Adrenal gland (tissue), 12 donors: ENCODE measurements around the gene ZNF550. TPM values are rescaled to one million over a fixed set of nuclear protein-coding genes. Genes with fewer than 3 reads are reported as not detected.
"Not testable (repeated sequence)": the region's sequence is repeated elsewhere in the genome, so short reads cannot be mapped to it uniquely, and the experiment has no call there.

ENCODE experiments used
- DNase-seq, 7 donors: peaks; one replicate each; pipeline ENCODE4 v3.0.0-alpha.2; 2019 to 2020
- H3K27ac ChIP-seq, 5 donors: fragments of 200-600 bp; sonication (generic) in 4 of 5; 1 replicate in 3 of 5; 2 replicates in 2 of 5; pipeline versions ENCODE4 v1.5.1 to v1.8.0; 2016 to 2020; ENCODE audit warnings: mild to moderate bottlenecking in 1 of 5
- H3K27me3 ChIP-seq: fragments of 200-600 bp; 2 replicates; pipeline ENCODE4 v1.8.0; 2021
- H3K36me3 ChIP-seq, 2 donors: fragments of 200-600 bp; replicated peaks in 1 of 2; 1 replicate in 1 of 2; 2 replicates in 1 of 2; pipeline versions ENCODE4 v1.5.1 to v1.8.0; 2018 to 2022
- H3K4me1 ChIP-seq, 2 donors: fragments of 200-600 bp; replicated peaks in 1 of 2; 1 replicate in 1 of 2; 2 replicates in 1 of 2; pipeline versions ENCODE4 v1.5.1 to v1.8.0; 2018 to 2021
- H3K4me3 ChIP-seq, 4 donors: fragments of 200-600 bp; sonication (generic) in 3 of 4; one replicate each; pipeline ENCODE4 v1.5.1; 2016 to 2018
- H3K9me3 ChIP-seq, 3 donors: fragments of 200-600 bp; sonication (generic) in 1 of 3; replicated peaks in 1 of 3; 1 replicate in 2 of 3; 2 replicates in 1 of 3; pipeline versions ENCODE4 v1.5.1 to v1.8.0; 2016 to 2021
- CTCF ChIP-seq, 6 experiments: fragments of 450-650 bp in 4 of 6; fragments of 200-600 bp in 2 of 6; sonication (generic) in 1 of 6; IDR thresholded peaks; 1 replicate in 5 of 6; 2 replicates in 1 of 6; pipeline versions ENCODE4 v1.5.1 to v1.8.0; 2016 to 2021; ENCODE audit warnings: antibody characterized with exemption in 6 of 6, mild to moderate bottlenecking in 2 of 6, moderate library complexity in 1 of 6
- POLR2A ChIP-seq, 2 donors: fragments of 450-650 bp; IDR thresholded peaks; one replicate each; pipeline ENCODE4 v1.6.1; 2017; ENCODE audit warnings: antibody characterized with exemption in 2 of 2, mild to moderate bottlenecking in 2 of 2, moderate library complexity in 1 of 2
- WGBS, 4 donors: extraction: QIAGEN DNeasy Blood & Tissue Kit in 2 of 4; methylation state at CpG; one replicate each; pipeline versions ENCODE4 v1.1.5 to v1.1.7; 2013 to 2017; 5-methylcytosine and 5-hydroxymethylcytosine counted together
- intact Hi-C, 2 donors: fragments of 100-400 bp; cut with DNase I; formaldehyde crosslinking; loops; one replicate each; pipeline versions ENCODE4 v1.14.1 to v1.15.0; 2022 to 2023
- polyA plus RNA-seq, 3 donors: library from polyadenylated mRNA; stranded (reverse); fragments of 200-250 nt in 2 of 3; fragments of 350-450 nt in 1 of 3; fragmentation: Illumina TruSeq in 1 of 3; extraction: RNeasy Lipid Tissue Mini Kit (QIAGEN cat#74804) in 1 of 3; gene quantifications; one replicate each; pipeline ENCODE4 v1.2.3, GENCODE V29; 2013 to 2014
- total RNA-seq, 9 donors: library from RNA; depleted of rRNA in 4 of 9; stranded (reverse); fragments of >200 nt in 4 of 9; fragments of 120-200 nt in 1 of 9; fragmentation: NEBNext Ultra II Directional in 1 of 9; extraction: Animal tissue kit (Norgen Biotek cat#: 25700) in 1 of 9; gene quantifications; one replicate each; pipeline versions ENCODE4 v1.1.0 to v1.2.4, GENCODE V29; 2013 to 2023
- donor health status: healthy with polysubstance abuse.
- donor health status: Bipolar disorder and iron deficiency.
- donor health status: DM: yes; HTN: yes; CAD: no.
- donor health status: DM: no; HTN: no; CAD: no.
- donor health status: DM: no; HTN: no; CAD: no.
- donor health status: DM: yes; HTN: yes; CAD: no.

Gene ZNF550
- total and polyA plus RNA-seq, 12 donors, result 2.7 to 13.3 (median 6.9) TPM

DNA sequence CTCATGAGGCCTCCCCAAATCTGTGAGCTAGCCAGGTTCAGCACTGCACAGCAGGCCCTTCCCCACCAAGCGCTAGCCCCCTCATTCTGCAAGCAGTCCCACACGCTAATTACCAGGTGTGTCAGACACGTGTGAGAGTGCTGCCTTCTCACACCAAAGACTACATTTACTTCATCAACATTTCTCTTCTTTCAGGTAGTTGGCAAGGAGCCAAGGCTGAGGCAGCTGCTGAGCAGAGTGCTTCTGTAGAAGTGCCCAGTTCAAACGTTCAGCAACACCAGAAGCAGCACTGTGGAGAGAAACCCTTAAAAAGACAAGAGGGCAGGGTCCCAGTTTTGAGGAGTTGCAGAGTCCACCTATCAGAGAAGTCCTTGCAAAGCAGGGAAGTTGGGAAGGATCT is 53.5 kb downstream of the ZNF550 start:
- no peak for DNase-seq
- peaks cover 0 to 26% of the 10 kb centered on the region in 2 donors for H3K36me3 ChIP-seq
- no peaks in the 10 kb centered on the region for H3K27me3 ChIP-seq
- H3K27ac ChIP-seq, result no peak overlapping the region
- no peaks in the 10 kb centered on the region for H3K4me1 ChIP-seq
- WGBS, 4 donors, result 67 to 93% (median 70%) methylated on average over 4 of the region's 4 CpGs
- H3K9me3 ChIP-seq, result peaks cover 0 to 11% (median 4%) of the 10 kb centered on the region in 3 donors
- no peak for TF ChIP-seq CTCF (IDR thresholded peaks at IDR 0.05)
- no peak for TF ChIP-seq POLR2A (IDR thresholded peaks at IDR 0.05)
- no peak overlapping the region for H3K4me3 ChIP-seq
- intact Hi-C loops, result no loop called here

GRCh38 chr19:57500400-57500799 is 59.3 kb downstream of the ZNF550 start:
- H3K36me3 ChIP-seq, H3K27ac ChIP-seq, intact Hi-C loops, H3K27me3 ChIP-seq, H3K9me3 ChIP-seq, H3K4me1 ChIP-seq: not testable (repeated sequence)
- WGBS, 4 donors, result 0% methylated on average over 1 to 2 of the region's 4 CpGs
- DNase-seq, result peak in 1 of 7 donors; percentile 15
- H3K4me3 ChIP-seq, result peak overlapping the region in 1 of 4 donors; percentile 95

GRCh38 chr19:57499680-57500395 is 59.8 kb downstream of the ZNF550 start, which contains the start of gene ZNF773:
TSS of gene ZNF773 (plus strand) at chr19:57499938. CDS start at chr19:57500081, 143 bp downstream.
- H3K36me3 ChIP-seq, H3K9me3 ChIP-seq, H3K27me3 ChIP-seq, intact Hi-C loops, H3K4me1 ChIP-seq: not testable (repeated sequence)
- peak; percentile 94 to 98 (median 96) for DNase-seq
- peak within 1 kb of the TSS; percentile 75 to 95 (median 82) for H3K27ac ChIP-seq
- H3K4me3 ChIP-seq, result peak within 1 kb of the TSS in 3 of 4 donors; percentile 60 to 95 (median 95)
- TF ChIP-seq POLR2A (IDR thresholded peaks at IDR 0.05), result peak; percentile 83 to 90
- WGBS, 4 donors, result 0 to 2% (median 1%) methylated on average over 16 to 60 of the region's 69 CpGs

DNA sequence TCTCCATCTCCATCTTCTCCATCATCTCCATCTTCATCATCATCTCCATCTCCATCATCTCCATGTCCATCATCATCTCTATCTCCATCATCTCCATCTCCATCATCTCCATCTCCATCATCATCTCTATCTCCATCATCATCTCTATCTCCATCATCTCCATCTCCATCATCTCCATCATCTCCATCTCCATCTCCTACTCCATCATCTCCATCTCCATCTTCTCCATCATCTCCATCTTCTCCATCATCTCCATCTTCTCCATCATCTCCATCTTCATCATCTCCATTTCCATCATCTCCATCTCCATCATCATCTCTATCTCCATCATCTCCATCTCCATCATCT is 60.4 kb downstream of the ZNF550 start:
- H3K9me3 ChIP-seq, H3K27ac ChIP-seq, H3K27me3 ChIP-seq, intact Hi-C loops, H3K4me3 ChIP-seq, H3K36me3 ChIP-seq, DNase-seq, H3K4me1 ChIP-seq: not testable (repeated sequence)

- H3K27ac ChIP-seq, H3K4me1 ChIP-seq, H3K27me3 ChIP-seq, H3K36me3 ChIP-seq, H3K9me3 ChIP-seq, DNase-seq, intact Hi-C loops: not testable (repeated sequence)
- 0% methylated on average over 1 of the region's 1 CpG; no CpG with 5 or more reads in 3 of the 4 donors for WGBS, 4 donors
- peak overlapping the region in 1 of 4 donors; percentile 12 for H3K4me3 ChIP-seq
These were observed 71.4 kb downstream of the ZNF550 start for GRCh38 chr19:57488299-57488644.

- H3K4me3 ChIP-seq, result peak within 1 kb of the TSS; percentile 64 to 100 (median 82)
- TF ChIP-seq POLR2A (IDR thresholded peaks at IDR 0.05), result peak; percentile 36 to 63
- TF ChIP-seq CTCF (IDR thresholded peaks at IDR 0.05), result peak in 3 of 6 experiments; percentile 6 to 11 (median 8)
- H3K9me3 ChIP-seq, intact Hi-C loops, H3K27me3 ChIP-seq, H3K4me1 ChIP-seq, H3K36me3 ChIP-seq: not testable (repeated sequence)
- 1 to 5% (median 3%) methylated on average over 11 to 58 of the region's 69 CpGs for WGBS, 4 donors
- DNase-seq, result peak; percentile 87 to 96 (median 93)
- peak within 1 kb of the TSS in 3 of 5 donors; percentile 75 to 82 (median 76) for H3K27ac ChIP-seq
These were observed 72.0 kb downstream of the ZNF550 start, which contains the start of gene ZNF419 for GRCh38 chr19:57487477-57488298. TSS of gene ZNF419 (plus strand) at chr19:57487750. CDS start at chr19:57487951, 201 bp downstream.
